Endothelial cell of umbilical vein (primary cell): ENCODE results near the gene VIL1. TPM values are rescaled to one million over a fixed set of nuclear protein-coding genes. Genes with fewer than 3 reads are reported as not detected.

Experiments used
- BruUV-seq: library from RNA; stranded (reverse); fragments of 400-500 nt; replicated peaks from 2 replicates; lab custom pipeline; 2021; lab: Mats Ljungman, UMichigan
- CTCF ChIA-PET: fragments of 300-600, 350-600 bp; sonication (Branson Sonifier 250); formaldehyde crosslinking; loops from one replicate; lab custom pipeline; 2021; ENCODE audit warnings: antibody characterized with exemption, inconsistent platforms; lab: Charles Lee
- POLR2A ChIA-PET: fragments of 300-600, 350-600 bp; sonication (Branson Sonifier 250); formaldehyde crosslinking; loops from one replicate; lab custom pipeline; 2021; ENCODE audit warnings: antibody characterized with exemption, inconsistent platforms; lab: Charles Lee
- DNase-seq: peaks from one replicate; pipeline ENCODE4 v3.0.0-alpha.2; 2011; ENCODE audit warnings: low read depth, low spot score
- FAIRE-seq: peaks from 2 replicates; lab custom pipeline; 2011; peaks lifted over from hg19 to GRCh38; lab: Jason Lieb, UNC
- H2AFZ ChIP-seq: 2 replicates; pipeline ENCODE4 v1.6.0; 2012; ENCODE audit warnings: low read depth, low read length, control low read depth, inconsistent platforms
- H3K27ac ChIP-seq: 2 replicates; pipeline ENCODE4 v1.5.1; 2011; ENCODE audit warnings: low read depth, mild to moderate bottlenecking, control low read depth, low read length, moderate library complexity; ENCODE audit not compliant: insufficient read depth
- H3K27me3 ChIP-seq, 2 experiments: 2 replicates each; pipeline versions ENCODE4 v1.6.0 to v1.6.1; 2011; ENCODE audit warnings: low read length in 2 of 2, mixed read lengths in 1 of 2; ENCODE audit not compliant: control insufficient read depth in 2 of 2, insufficient read depth in 2 of 2
- H3K36me3 ChIP-seq, 2 experiments: 2 replicates in 1 of 2; 3 replicates in 1 of 2; pipeline ENCODE4 v1.5.1; 2011; ENCODE audit warnings: low read length in 2 of 2, mild to moderate bottlenecking in 1 of 2, moderate library complexity in 1 of 2; ENCODE audit not compliant: control insufficient read depth in 2 of 2, insufficient read depth in 2 of 2; ENCODE audit errors: extremely low read depth in 1 of 2
- H3K4me1 ChIP-seq: 3 replicates; pipeline ENCODE4 v1.5.1; 2011; ENCODE audit warnings: mild to moderate bottlenecking, low read length; ENCODE audit not compliant: control insufficient read depth, insufficient read depth; ENCODE audit errors: extremely low read depth
- H3K4me2 ChIP-seq: 2 replicates; pipeline ENCODE4 v1.6.1; 2011; ENCODE audit warnings: low read length, control low read depth, mixed read lengths; ENCODE audit not compliant: insufficient read depth
- H3K4me3 ChIP-seq, 3 experiments: fragments of 200-600 bp in 1 of 3; sonication (generic), shearing (Covaris generic) in 1 of 3; replicated peaks in 1 of 3; 2 replicates each; pipeline ENCODE4 v1.5.1; 2011 to 2016; ENCODE audit warnings: control low read depth in 3 of 3, low read length in 3 of 3, mild to moderate bottlenecking in 2 of 3, inconsistent platforms in 1 of 3, low read depth in 1 of 3, moderate library complexity in 1 of 3; ENCODE audit not compliant: insufficient read depth in 1 of 3
- H3K79me2 ChIP-seq: 2 replicates; pipeline ENCODE4 v1.6.0; 2012; ENCODE audit warnings: low read length, inconsistent platforms; ENCODE audit not compliant: control insufficient read depth, insufficient read depth
- H3K9ac ChIP-seq: replicated peaks from 2 replicates; pipeline ENCODE3; 2011; ENCODE audit warnings: low read length, control low read depth; ENCODE audit not compliant: insufficient read depth; ENCODE audit errors: extremely low read depth
- H3K9me1 ChIP-seq: replicated peaks from 3 replicates; pipeline ENCODE4 v1.6.0; 2011; ENCODE audit warnings: mild to moderate bottlenecking, low read length; ENCODE audit not compliant: control insufficient read depth, insufficient read depth; ENCODE audit errors: extremely low read depth
- H3K9me3 ChIP-seq: replicated peaks from 2 replicates; pipeline ENCODE4 v1.5.1; 2012; ENCODE audit warnings: low read length, inconsistent platforms; ENCODE audit not compliant: control insufficient read depth, insufficient read depth
- H4K20me1 ChIP-seq: replicated peaks from 2 replicates; pipeline ENCODE3; 2011; ENCODE audit warnings: mild to moderate bottlenecking, low read length; ENCODE audit not compliant: control insufficient read depth, insufficient read depth; ENCODE audit errors: extremely low read depth
- FOS ChIP-seq: IDR thresholded peaks from 2 replicates; pipeline ENCODE4 v1.6.1; 2011; ENCODE audit warnings: mild to moderate bottlenecking, low read length, moderate library complexity, borderline replicate concordance; ENCODE audit not compliant: insufficient read depth
- GATA2 ChIP-seq: IDR thresholded peaks from 2 replicates; pipeline ENCODE4 v1.7.0; 2011; ENCODE audit warnings: low read depth, mild to moderate bottlenecking, moderate library complexity, mixed read lengths, low read length; ENCODE audit not compliant: insufficient read length, insufficient read depth
- MYC ChIP-seq: IDR thresholded peaks from one replicate; pipeline ENCODE4 v1.6.1; 2011; ENCODE audit warnings: mild to moderate bottlenecking, low read depth, low read length
- POLR2A ChIP-seq: IDR thresholded peaks from 2 replicates; pipeline ENCODE4 v1.6.1; 2012; ENCODE audit warnings: low read depth, mild to moderate bottlenecking, control low read depth, low read length
- POLR2AphosphoS5 ChIP-seq: IDR thresholded peaks from 2 replicates; pipeline ENCODE4 v1.6.1; 2012; ENCODE audit warnings: low read depth, mild to moderate bottlenecking, control low read depth, low read length, moderate library complexity; ENCODE audit not compliant: insufficient read depth
- dilution Hi-C: fragments of 300-500 bp; cut with MboI; formaldehyde crosslinking; loops from one replicate; pipeline ENCODE4 v1.15.0; 2019; ENCODE audit warnings: low sequenced_read_pairs; ENCODE audit not compliant: extremely low pct_ligation_motif_present
- intact Hi-C: fragments of 100-400 bp; cut with micrococcal nuclease; formaldehyde crosslinking; loops from one replicate; pipeline ENCODE4 v1.10.0; 2022
- polyA plus RNA-seq, 4 experiments: library from polyadenylated mRNA; depleted of rRNA in 3 of 4; stranded (reverse) in 3 of 4; unstranded in 1 of 4; fragments of >200 nt; gene quantifications; 2 replicates each; pipeline versions ENCODE4 v1.2.1 to v1.2.3, GENCODE V29; 2011 to 2012; ENCODE audit warnings: missing spikeins in 1 of 4
- total RNA-seq: library from RNA; stranded (reverse); gene quantifications from 2 replicates; pipeline ENCODE4 v1.2.3, GENCODE V29; 2021
- TF ChIP-seq, protein P1 (sequence below), 2 donors: IDR thresholded peaks; 1 replicate in 1 of 2; 2 replicates in 1 of 2; pipeline ENCODE4 v1.5.1; 2011; ENCODE audit warnings: low read length in 2 of 2, mild to moderate bottlenecking in 2 of 2, moderate library complexity in 2 of 2, control low read depth in 1 of 2, inconsistent platforms in 1 of 2, low read depth in 1 of 2; ENCODE audit not compliant: insufficient read depth in 1 of 2; ENCODE audit errors: extremely low read depth in 1 of 2

VIL1 gene
- total and polyA plus RNA-seq, 2 donors (not counting 3 experiments of a cell fraction or from before 2014, with no cell fraction given), result not detected

DNA sequence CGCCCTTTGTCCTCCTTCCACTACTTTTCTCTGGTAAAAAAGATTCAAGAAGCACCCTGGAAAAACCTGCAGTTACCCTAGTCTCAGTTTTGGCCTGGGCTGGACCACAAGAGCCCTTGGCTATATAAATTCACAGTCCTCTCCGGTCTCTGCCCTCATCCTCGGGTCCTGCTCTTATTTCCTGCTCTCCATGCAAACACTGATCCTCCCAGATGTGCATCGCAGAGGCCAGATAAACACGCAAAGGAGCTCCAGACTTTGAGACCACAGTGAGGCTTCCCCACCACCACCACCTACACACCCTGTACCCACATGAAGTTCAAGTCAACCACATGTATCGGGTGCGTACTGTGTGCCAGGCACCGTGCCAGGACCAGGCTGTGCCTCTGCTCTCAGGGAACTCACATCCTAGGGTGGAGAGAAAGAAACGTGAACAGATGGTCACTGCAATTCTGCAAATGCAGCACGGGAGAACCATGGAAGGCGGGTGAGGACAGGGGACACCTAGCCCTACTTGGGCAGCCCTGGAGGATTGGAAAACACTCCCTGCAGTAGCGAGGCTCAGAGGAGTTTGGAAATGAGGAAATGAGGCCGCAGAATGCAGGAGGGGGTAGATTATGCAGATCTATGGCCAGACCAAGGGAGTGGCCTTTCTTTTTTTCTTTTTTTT lies 11.8 kb upstream of the VIL1 start:
- ChIA-PET CTCF (interaction anchor here (1.0 to 5.0 kb wide), 6 partner anchors 11 to 134 kb away, joined by 3 to 26 read pairs (median 6); no protein-coding TSS in a partner anchor), POLR2A (no interaction called here)
- Histone ChIP-seq H4K20me1 (no peaks in the 10 kb centered on the region), H2AFZ (peak overlapping the region; percentile 82), H3K4me3 (peak overlapping the region in 2 of 3 experiments; percentile 16 to 25), H3K9ac (peak overlapping the region; percentile 62), H3K79me2 (peaks cover 3% of the 10 kb centered on the region), H3K9me3 (no peaks in the 10 kb centered on the region), H3K27me3 (no peaks in the 10 kb centered on the region), H3K27ac (peak overlapping the region; percentile 81), H3K4me2 (peak overlapping the region; percentile 74), H3K9me1 (no peaks in the 10 kb centered on the region), H3K36me3 (peaks cover 0 to 21% of the 10 kb centered on the region in 2 experiments), H3K4me1 (peaks cover 19% of the 10 kb centered on the region)
- TSS peak; percentile 2 for BruUV-seq
- DNase-seq (peak; percentile 39), FAIRE-seq (peak; percentile 72)
- intact Hi-C loops (loop anchor here (1.0 to 5.0 kb wide), 8 partner anchors 9 to 440 kb away; partner anchors contain the start of genes CNOT9 and USP37), dilution Hi-C loops (no loop called here)
- TF ChIP-seq POLR2AphosphoS5 (no peak), FOS (no peak), MYC (no peak), POLR2A (no peak), GATA2 (no peak)
- TF ChIP-seq, protein P1, sequence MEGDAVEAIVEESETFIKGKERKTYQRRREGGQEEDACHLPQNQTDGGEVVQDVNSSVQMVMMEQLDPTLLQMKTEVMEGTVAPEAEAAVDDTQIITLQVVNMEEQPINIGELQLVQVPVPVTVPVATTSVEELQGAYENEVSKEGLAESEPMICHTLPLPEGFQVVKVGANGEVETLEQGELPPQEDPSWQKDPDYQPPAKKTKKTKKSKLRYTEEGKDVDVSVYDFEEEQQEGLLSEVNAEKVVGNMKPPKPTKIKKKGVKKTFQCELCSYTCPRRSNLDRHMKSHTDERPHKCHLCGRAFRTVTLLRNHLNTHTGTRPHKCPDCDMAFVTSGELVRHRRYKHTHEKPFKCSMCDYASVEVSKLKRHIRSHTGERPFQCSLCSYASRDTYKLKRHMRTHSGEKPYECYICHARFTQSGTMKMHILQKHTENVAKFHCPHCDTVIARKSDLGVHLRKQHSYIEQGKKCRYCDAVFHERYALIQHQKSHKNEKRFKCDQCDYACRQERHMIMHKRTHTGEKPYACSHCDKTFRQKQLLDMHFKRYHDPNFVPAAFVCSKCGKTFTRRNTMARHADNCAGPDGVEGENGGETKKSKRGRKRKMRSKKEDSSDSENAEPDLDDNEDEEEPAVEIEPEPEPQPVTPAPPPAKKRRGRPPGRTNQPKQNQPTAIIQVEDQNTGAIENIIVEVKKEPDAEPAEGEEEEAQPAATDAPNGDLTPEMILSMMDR (IDR thresholded peaks at IDR 0.05; ENCODE audit: extremely low read depth in 1 of 2, insufficient read depth in 1 of 2, low read depth in 1 of 2, low read length in 2 of 2), result no peak
